GM12878 (cell line): ENCODE measurements around the gene KDM2A. TPM values are rescaled to one million over a fixed set of nuclear protein-coding genes. Genes with fewer than 3 reads are reported as not detected.

Source experiments
- ATF2 ChIP-seq: IDR thresholded peaks from 2 replicates; pipeline ENCODE4 v1.6.1; 2012; ENCODE audit warnings: low read length, inconsistent platforms
- BHLHE40 ChIP-seq, 2 experiments: fragments of 450-650 bp in 1 of 2; IDR thresholded peaks; 2 replicates each; pipeline ENCODE4 v1.6.1; 2011 to 2017; ENCODE audit warnings: low read depth in 2 of 2, borderline replicate concordance in 1 of 2, improper control_type of control experiment in 1 of 2, low read length in 1 of 2, mild to moderate bottlenecking in 1 of 2
- CEBPZ ChIP-seq: fragments of 150-350 bp; IDR thresholded peaks from 2 replicates; pipeline ENCODE4 v1.6.1; 2016; ENCODE audit warnings: low read depth, low read length
- CTCF ChIP-seq, 3 experiments: IDR thresholded peaks in 2 of 3; conservative IDR thresholded peaks in 1 of 3; 2 replicates each; pipeline ENCODE4 v1.5.1; 2011; ENCODE audit warnings: low read depth in 3 of 3, low read length in 3 of 3, mild to moderate bottlenecking in 3 of 3, control low read depth in 2 of 3, moderate library complexity in 2 of 3, inconsistent platforms in 1 of 3, mixed read lengths in 1 of 3; ENCODE audit not compliant: control insufficient read depth in 2 of 3, insufficient read depth in 1 of 3; ENCODE audit errors: extremely low read depth in 1 of 3
- EGR1 ChIP-seq, 2 experiments: IDR thresholded peaks; 1 replicate in 1 of 2; 2 replicates in 1 of 2; pipeline ENCODE4 v1.6.1; 2011 to 2012; ENCODE audit warnings: low read depth in 2 of 2, low read length in 2 of 2, borderline replicate concordance in 1 of 2, mild to moderate bottlenecking in 1 of 2, moderate library complexity in 1 of 2
- MLLT1 ChIP-seq: fragments of 450-650 bp; IDR thresholded peaks from 2 replicates; pipeline ENCODE4 v1.6.1; 2016; ENCODE audit warnings: mild to moderate bottlenecking
- RCOR1 ChIP-seq: conservative IDR thresholded peaks from 2 replicates; pipeline ENCODE4 v1.6.1; 2012; ENCODE audit warnings: low read depth, low read length, improper control_type of control experiment
- SIN3A ChIP-seq: IDR thresholded peaks from 2 replicates; pipeline ENCODE4 v1.6.1; 2012; ENCODE audit warnings: low read depth, low read length, improper control_type of control experiment
- SMAD1 ChIP-seq: fragments of 450-650 bp; IDR thresholded peaks from 2 replicates; pipeline ENCODE4 v1.6.1; 2018; ENCODE audit warnings: mild to moderate bottlenecking, low read depth; ENCODE audit not compliant: partially characterized antibody
- SREBF1 ChIP-seq: IDR thresholded peaks from 2 replicates; pipeline ENCODE4 v1.6.1; 2012; ENCODE audit warnings: mild to moderate bottlenecking, low read length
- USF2 ChIP-seq: IDR thresholded peaks from 2 replicates; pipeline ENCODE4 v1.6.1; 2011; ENCODE audit warnings: low read depth, low read length, improper control_type of control experiment, borderline replicate concordance
- polyA plus RNA-seq, 11 experiments: library from polyadenylated mRNA; depleted of rRNA in 4 of 11; unstranded in 6 of 11; stranded (reverse) in 5 of 11; fragments of >200 nt; fragmentation: Nextera tagmentation in 4 of 11; fragmentation: Illumina TruSeq in 1 of 11; extraction: Ambion mirVana in 4 of 11; extraction: Trizol in 1 of 11; gene quantifications; 1 replicate in 1 of 11; 2 replicates in 10 of 11; pipeline versions ENCODE4 v1.2.1 to v1.2.3, GENCODE V29; 2011 to 2016; ENCODE audit warnings: inconsistent platforms in 2 of 11, missing spikeins in 2 of 11, low read depth in 1 of 11
- total RNA-seq, 4 experiments: library from RNA; depleted of rRNA in 3 of 4; stranded (reverse); fragments of >200 nt in 3 of 4; fragmentation: Illumina TruSeq in 1 of 4; extraction: Trizol in 1 of 4; gene quantifications; 2 replicates each; pipeline versions ENCODE4 v1.2.1 to v1.2.3, GENCODE V29; 2013 to 2021

The KDM2A gene
- total and polyA plus RNA-seq, 10 of the 15 experiments (the other 5 are each of a cell fraction or from before 2014, with no cell fraction given), result 10.5 to 69.3 (median 41.6) TPM

GRCh38 chr11:67287355-67288197 is 168.5 kb downstream of the KDM2A start (continued):
- no peak for TF ChIP-seq CEBPZ
- 0 out of 2 replicates have a peak, but pooled peaks have one; percentile 44 for TF ChIP-seq MLLT1
- no peak for TF ChIP-seq USF2
- no peak for TF ChIP-seq SMAD1
- TF ChIP-seq SIN3A, result no peak
- 0 out of 2 replicates have a peak, but pooled peaks have one; percentile 14 for TF ChIP-seq ATF2
- TF ChIP-seq EGR1 (IDR thresholded peaks at IDR 0.05; ENCODE audit: borderline replicate concordance in 1 of 2, low read depth in 2 of 2, low read length in 2 of 2), result no peak
- TF ChIP-seq SREBF1, result no peak
- TF ChIP-seq RCOR1, result no peak
- TF ChIP-seq CTCF (IDR thresholded peaks at IDR 0.05 in 2 of 3, conservative IDR thresholded peaks at IDR 0.05 in 1 of 3; ENCODE audit: control insufficient read depth in 2 of 3, extremely low read depth in 1 of 3, insufficient read depth in 1 of 3, low read depth in 3 of 3, low read length in 3 of 3), result no peak
- TF ChIP-seq BHLHE40 (IDR thresholded peaks at IDR 0.05; ENCODE audit: borderline replicate concordance in 1 of 2, low read depth in 2 of 2, low read length in 1 of 2), result no peak
